ENCODE data around the gene KYNU. TPM values are rescaled to one million over a fixed set of nuclear protein-coding genes. Genes with fewer than 3 reads are reported as not detected.

KYNU gene
- total and polyA plus RNA-seq, 2 of the 13 experiments (the other 11 are each of a cell fraction or from before 2014, with no cell fraction given) = 21.9 to 68.6 TPM

GRCh38 chr2:142866426-142866825 is 11.0 kb upstream of the KYNU start:
- ChIA-PET CTCF (ENCODE audit: low intra/inter-chr PET ratio, low total read pairs) (no interaction called here), POLR2A (no interaction called here)
- Histone ChIP-seq H3K9ac (ENCODE audit: insufficient read depth, low read depth, low read length) (no peak overlapping the region), H3K36me3 (replicated peaks in 1 of 2; ENCODE audit: control insufficient read depth in 1 of 2, insufficient read depth in 2 of 2, low read length in 2 of 2) (no peaks in the 10 kb centered on the region), H3K4me3 (replicated peaks in 1 of 3; ENCODE audit: insufficient read depth in 1 of 3, low read depth in 2 of 3, low read length in 3 of 3) (no peak overlapping the region), H3K27ac (ENCODE audit: extremely low read length, insufficient read depth, low read length) (no peak overlapping the region), H3K79me2 (ENCODE audit: insufficient read depth, low read length) (no peaks in the 10 kb centered on the region), H2AFZ (ENCODE audit: low read length) (no peak overlapping the region), H3K27me3 (ENCODE audit: control insufficient read depth in 1 of 2, insufficient read depth in 2 of 2, low read length in 2 of 2) (no peaks in the 10 kb centered on the region), H4K20me1 (ENCODE audit: insufficient read depth, low read length) (no peaks in the 10 kb centered on the region), H3K4me1 (ENCODE audit: insufficient read depth, low read length) (peaks cover 71% of the 10 kb centered on the region), H3K4me2 (ENCODE audit: low read depth, low read length) (no peak overlapping the region), H3K9me3 (ENCODE audit: low read length) (no peaks in the 10 kb centered on the region)
- FAIRE-seq = no peak
- intact Hi-C loops (cut with micrococcal nuclease; ENCODE audit: unreplicated experiment) = no loop called here
- in situ Hi-C loops (cut with HindIII; ENCODE audit: extremely low pct_ligation_motif_present, low pct_unique_long_range_greater_than_20kb) = no loop called here
- no TSS peak for BruUV-seq (replicated peaks)
- WGBS (ENCODE audit: low lambda C conversion rate) = 94% methylated on average over 2 of the region's 2 CpGs
- no peak for DNase-seq (ENCODE audit: low spot score)
- ATAC-seq = no peak
- TF ChIP-seq IKZF5 (CRISPR knock-in tag; IDR thresholded peaks at IDR 0.05) = no peak
- no peak for TF ChIP-seq BCLAF1 (IDR thresholded peaks at IDR 0.05)
- no peak for TF ChIP-seq ZNF557 (CRISPR knock-in tag; IDR thresholded peaks at IDR 0.05)
- TF ChIP-seq MXD4 (CRISPR knock-in tag; IDR thresholded peaks at IDR 0.05) = no peak
- TF ChIP-seq ZSCAN31 (CRISPR knock-in tag; IDR thresholded peaks at IDR 0.05; ENCODE audit: low read depth) = no peak
- no peak for TF ChIP-seq SNAPC5 (CRISPR knock-in tag; IDR thresholded peaks at IDR 0.05; ENCODE audit: borderline replicate concordance)
- TF ChIP-seq BATF2 (CRISPR knock-in tag; IDR thresholded peaks at IDR 0.05) = no peak
- TF ChIP-seq ZNF333 (CRISPR knock-in tag; IDR thresholded peaks at IDR 0.05; ENCODE audit: borderline replicate concordance) = no peak
- TF ChIP-seq NFRKB (IDR thresholded peaks at IDR 0.05) = no peak
- TF ChIP-seq HNRNPK (IDR thresholded peaks at IDR 0.05; ENCODE audit: low read depth, low read length, poor library complexity, severe bottlenecking) = no peak
- TF ChIP-seq ZNF563 (CRISPR knock-in tag; IDR thresholded peaks at IDR 0.05) = no peak
- TF ChIP-seq MAZ (IDR thresholded peaks at IDR 0.05; ENCODE audit: borderline replicate concordance, low read depth, low read length) = no peak
- no peak for TF ChIP-seq MAZ (CRISPR knock-in tag; IDR thresholded peaks at IDR 0.05; ENCODE audit: low read depth)
- no peak for TF ChIP-seq EED (CRISPR knock-in tag; IDR thresholded peaks at IDR 0.05)
- no peak for TF ChIP-seq THAP7 (CRISPR knock-in tag; IDR thresholded peaks at IDR 0.05)
- TF ChIP-seq SUZ12 (IDR thresholded peaks at IDR 0.05; ENCODE audit: low read depth, low read length) = no peak
- TF ChIP-seq SAP130 (CRISPR knock-in tag; IDR thresholded peaks at IDR 0.05; ENCODE audit: low read depth) = no peak
- TF ChIP-seq HNRNPL (IDR thresholded peaks at IDR 0.05; ENCODE audit: low read depth, low read length) = no peak
- TF ChIP-seq ZFP82 (CRISPR knock-in tag; IDR thresholded peaks at IDR 0.05; ENCODE audit: borderline replicate concordance) = no peak

All from HepG2 (cell line).